Testis (tissue), 2 donors: Measurements from ENCODE around the gene NFE2L3.
"Not testable (repeated sequence)": the region's sequence is repeated elsewhere in the genome, so short reads cannot be mapped to it uniquely, and the experiment has no call there.

Experiments used
- CTCF ChIP-seq, 3 experiments: fragments of 450-650 bp in 2 of 3; fragments of 200-600 bp in 1 of 3; sonication (generic) in 1 of 3; IDR thresholded peaks; one replicate each; pipeline ENCODE4 v1.5.1; 2016 to 2019; ENCODE audit warnings: antibody characterized with exemption in 3 of 3, mild to moderate bottlenecking in 2 of 3, moderate library complexity in 1 of 3
- POLR2A ChIP-seq: fragments of 450-650 bp; IDR thresholded peaks from one replicate; pipeline ENCODE4 v1.6.1; 2017; ENCODE audit warnings: antibody characterized with exemption, mild to moderate bottlenecking, moderate library complexity

DNA sequence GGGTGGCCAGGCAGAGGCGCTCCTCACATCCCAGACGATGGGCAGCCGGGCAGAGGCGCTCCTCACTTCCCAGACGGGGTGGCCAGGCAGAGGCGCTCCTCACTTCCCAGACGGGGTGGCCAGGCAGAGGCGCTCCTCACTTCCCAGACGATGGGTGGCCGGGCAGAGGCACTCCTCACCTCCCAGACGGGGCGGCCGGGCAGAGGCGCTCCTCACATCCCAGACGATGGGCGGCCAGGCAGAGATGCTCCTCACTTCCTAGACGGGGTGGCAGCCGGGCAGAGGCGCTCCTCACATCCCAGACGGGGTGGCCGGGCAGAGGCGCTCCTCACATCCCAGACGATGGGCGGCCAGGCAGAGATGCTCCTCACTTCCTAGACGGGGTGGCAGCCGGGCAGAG, 24.7 kb downstream of the NFE2L3 start:
- not testable (repeated sequence) for TF ChIP-seq CTCF (IDR thresholded peaks at IDR 0.05); POLR2A
